Esophagus squamous epithelium (tissue), 4 donors: ENCODE measurements around the gene PNCK.

Experiments used
- CTCF ChIP-seq, 6 experiments: fragments of 450-650 bp in 4 of 6; fragments of 200-600 bp in 2 of 6; sonication (generic) in 2 of 6; IDR thresholded peaks; one replicate each; pipeline ENCODE4 v1.5.1; 2016 to 2019; ENCODE audit warnings: antibody characterized with exemption in 6 of 6, mild to moderate bottlenecking in 4 of 6, moderate library complexity in 4 of 6
- POLR2A ChIP-seq, 4 donors: fragments of 450-650 bp; IDR thresholded peaks; one replicate each; pipeline ENCODE4 v1.6.1; 2017; ENCODE audit warnings: antibody characterized with exemption in 4 of 4, mild to moderate bottlenecking in 4 of 4, moderate library complexity in 3 of 4

GRCh38 chrX:153696100-153696499, 22.5 kb upstream of the PNCK start:
- TF ChIP-seq POLR2A (IDR thresholded peaks at IDR 0.05) (no peak), CTCF (IDR thresholded peaks at IDR 0.05) (no peak)
